ENCODE measurements around the gene GPBAR1.

- TF ChIP-seq CTCF (IDR thresholded peaks at IDR 0.05) (no peak), EZH2 (IDR thresholded peaks at IDR 0.05; ENCODE audit: borderline replicate concordance, insufficient read depth, low read depth, low read length, poor library complexity, severe bottlenecking) (no peak)
These were observed 6.4 kb downstream of the GPBAR1 start for GRCh38 chr2:218267259-218267658.
